Trophoblast cell (in vitro differentiated cells and primary cell): ENCODE measurements around the gene CEP295NL.
"Not testable (repeated sequence)": the region's sequence is repeated elsewhere in the genome, so short reads cannot be mapped to it uniquely, and the experiment has no call there.

Experiments used
- DNase-seq, 2 donors: peaks; one replicate each; pipeline ENCODE4 v3.0.0-alpha.2; 2016
- H2AFZ ChIP-seq: 2 replicates; pipeline ENCODE4 v1.6.1; 2013; ENCODE audit warnings: low read length, moderate library complexity, mild to moderate bottlenecking; ENCODE audit not compliant: insufficient read depth, poor library complexity
- H2AK5ac ChIP-seq: 2 replicates; pipeline ENCODE4 v1.6.1; 2013; ENCODE audit warnings: mild to moderate bottlenecking, low read length
- H2BK120ac ChIP-seq: 2 replicates; pipeline ENCODE4 v1.6.1; 2013; ENCODE audit warnings: low read length, mild to moderate bottlenecking, moderate library complexity; ENCODE audit not compliant: insufficient read depth, poor library complexity
- H2BK12ac ChIP-seq: 2 replicates; pipeline ENCODE4 v1.6.1; 2013; ENCODE audit warnings: mild to moderate bottlenecking, low read length, moderate library complexity
- H2BK5ac ChIP-seq: 2 replicates; pipeline ENCODE4 v1.6.1; 2013; ENCODE audit warnings: low read length, low read depth, moderate library complexity, mild to moderate bottlenecking; ENCODE audit not compliant: poor library complexity
- H3K14ac ChIP-seq: 2 replicates; pipeline ENCODE4 v1.6.1; 2013; ENCODE audit warnings: mild to moderate bottlenecking, low read length
- H3K18ac ChIP-seq: 2 replicates; pipeline ENCODE4 v1.6.1; 2013; ENCODE audit warnings: mild to moderate bottlenecking, low read length
- H3K23ac ChIP-seq: 2 replicates; pipeline ENCODE4 v1.6.1; 2013; ENCODE audit warnings: low read length
- H3K27ac ChIP-seq: 2 replicates; pipeline ENCODE4 v1.5.1; 2013; ENCODE audit warnings: low read depth, mild to moderate bottlenecking, inconsistent platforms, low read length, moderate library complexity
- H3K27me3 ChIP-seq: 2 replicates; pipeline ENCODE4 v1.6.1; 2013; ENCODE audit warnings: inconsistent platforms, mild to moderate bottlenecking, low read length, moderate library complexity; ENCODE audit not compliant: insufficient read depth
- H3K36me3 ChIP-seq, 2 experiments: 1 replicate in 1 of 2; 2 replicates in 1 of 2; pipeline ENCODE4 v1.6.1; 2013; ENCODE audit warnings: low read length in 2 of 2, mild to moderate bottlenecking in 2 of 2, moderate library complexity in 1 of 2; ENCODE audit not compliant: insufficient read depth in 2 of 2, control insufficient read depth in 1 of 2
- H3K4ac ChIP-seq: 2 replicates; pipeline ENCODE4 v1.6.1; 2013; ENCODE audit warnings: low read depth, mild to moderate bottlenecking, low read length, moderate library complexity
- H3K4me1 ChIP-seq, 2 experiments: 1 replicate in 1 of 2; 2 replicates in 1 of 2; pipeline ENCODE4 v1.6.1; 2013; ENCODE audit warnings: low read length in 2 of 2, mild to moderate bottlenecking in 2 of 2, moderate library complexity in 1 of 2; ENCODE audit not compliant: insufficient read depth in 2 of 2, control insufficient read depth in 1 of 2
- H3K4me2 ChIP-seq: 2 replicates; pipeline ENCODE4 v1.6.1; 2013; ENCODE audit warnings: inconsistent platforms, mild to moderate bottlenecking, low read length, moderate library complexity
- H3K4me3 ChIP-seq: 2 replicates; pipeline ENCODE4 v1.5.1; 2013; ENCODE audit warnings: mild to moderate bottlenecking, low read depth, low read length, inconsistent platforms
- H3K79me1 ChIP-seq: one replicate; pipeline ENCODE4 v1.6.1; 2013; ENCODE audit warnings: low read length
- H3K79me2 ChIP-seq: 2 replicates; pipeline ENCODE4 v1.6.1; 2013; ENCODE audit warnings: low read length, mild to moderate bottlenecking; ENCODE audit not compliant: control insufficient read depth, insufficient read depth, poor library complexity
- H3K9ac ChIP-seq: 2 replicates; pipeline ENCODE4 v1.6.1; 2013; ENCODE audit warnings: mild to moderate bottlenecking, low read length
- H3K9me3 ChIP-seq: 2 replicates; pipeline ENCODE4 v1.6.1; 2013; ENCODE audit warnings: low read depth, mild to moderate bottlenecking, control low read depth, inconsistent platforms, low read length; ENCODE audit not compliant: insufficient read depth
- H4K12ac ChIP-seq: 2 replicates; pipeline ENCODE4 v1.6.1; 2013; ENCODE audit warnings: low read depth, mild to moderate bottlenecking, low read length, moderate library complexity
- H4K8ac ChIP-seq: 2 replicates; pipeline ENCODE4 v1.6.1; 2013; ENCODE audit warnings: low read depth, mild to moderate bottlenecking, low read length, moderate library complexity
- H4K91ac ChIP-seq: one replicate; pipeline ENCODE4 v1.6.1; 2013; ENCODE audit warnings: low read depth, mild to moderate bottlenecking, low read length, moderate library complexity
- WGBS: extraction: QIAGEN DNeasy Blood & Tissue Kit; methylation state at CpG from one replicate; pipeline ENCODE4 v1.1.7; 2013; ENCODE audit warnings: missing lambda C conversion rate; ENCODE audit not compliant: insufficient read length, insufficient coverage; ENCODE audit errors: extremely low coverage; 5-methylcytosine and 5-hydroxymethylcytosine counted together

CEP295NL gene

GRCh38 chr17:78872486-78872885 is 30.5 kb downstream of the CEP295NL start:
- Histone ChIP-seq H2AK5ac (no peak overlapping the region), H3K36me3 (peaks cover 14 to 23% of the 10 kb centered on the region in 2 experiments), H3K4me1 (peaks cover 8 to 11% of the 10 kb centered on the region in 2 experiments), H3K4ac (no peak overlapping the region), H3K79me1 (peaks cover 4% of the 10 kb centered on the region), H3K4me2 (no peak overlapping the region), H3K23ac (no peak overlapping the region), H2BK120ac (no peak overlapping the region), H2AFZ (no peak overlapping the region), H3K9ac (no peak overlapping the region), H2BK12ac (no peak overlapping the region), H4K8ac (no peak overlapping the region), H2BK5ac (no peak overlapping the region), H4K91ac (no peak overlapping the region), H4K12ac (no peak overlapping the region), H3K9me3 (peaks cover 1% of the 10 kb centered on the region), H3K14ac (no peak overlapping the region), H3K27ac (no peak overlapping the region), H3K27me3 (no peaks in the 10 kb centered on the region), H3K18ac (no peak overlapping the region), H3K79me2 (no peaks in the 10 kb centered on the region), H3K4me3 (no peak overlapping the region)
- no CpG with 5 or more reads among the region's 6 CpGs for WGBS
- DNase-seq: no peak

GRCh38 chr17:78870621-78871020 is 32.4 kb downstream of the CEP295NL start:
- WGBS: no CpG with 5 or more reads among the region's 15 CpGs
- Histone ChIP-seq H2BK5ac (no peak overlapping the region), H3K79me2 (no peaks in the 10 kb centered on the region)

GRCh38 chr17:78868391-78868790 is 34.6 kb downstream of the CEP295NL start:
- Histone ChIP-seq H2BK5ac (no peak overlapping the region), H3K79me2 (no peaks in the 10 kb centered on the region), H4K8ac (no peak overlapping the region), H2AFZ (no peak overlapping the region), H3K4me3 (no peak overlapping the region), H4K91ac (no peak overlapping the region), H3K27ac (no peak overlapping the region), H2BK120ac (no peak overlapping the region), H2BK12ac (no peak overlapping the region), H3K4me1 (no peaks in the 10 kb centered on the region), H3K4me2 (no peak overlapping the region), H2AK5ac (no peak overlapping the region), H3K23ac (no peak overlapping the region), H3K36me3 (peaks cover 9 to 22% of the 10 kb centered on the region in 2 experiments), H4K12ac (no peak overlapping the region), H3K9me3 (no peaks in the 10 kb centered on the region), H3K18ac (no peak overlapping the region), H3K27me3 (no peaks in the 10 kb centered on the region), H3K79me1 (no peaks in the 10 kb centered on the region), H3K9ac (no peak overlapping the region), H3K4ac (no peak overlapping the region), H3K14ac (no peak overlapping the region)
- no CpG with 5 or more reads among the region's 7 CpGs for WGBS
- DNase-seq: no peak

More at GRCh38 chr17:78870621-78871020, 32.4 kb downstream of the CEP295NL start:
- Histone ChIP-seq H3K4me3 (no peak overlapping the region), H2AFZ (no peak overlapping the region), H3K36me3 (peaks cover 14 to 23% of the 10 kb centered on the region in 2 experiments), H2BK120ac (no peak overlapping the region), H4K8ac (no peak overlapping the region), H3K79me1 (peaks cover under 1% of the 10 kb centered on the region), H3K4ac (no peak overlapping the region), H3K27me3 (no peaks in the 10 kb centered on the region), H3K14ac (no peak overlapping the region), H2AK5ac (no peak overlapping the region), H4K91ac (no peak overlapping the region), H3K9me3 (peaks cover 1% of the 10 kb centered on the region), H2BK12ac (no peak overlapping the region), H3K23ac (no peak overlapping the region), H3K18ac (no peak overlapping the region), H3K9ac (no peak overlapping the region), H3K4me1 (peaks cover under 1 to 4% of the 10 kb centered on the region in 2 experiments), H3K4me2 (no peak overlapping the region), H4K12ac (no peak overlapping the region), H3K27ac (no peak overlapping the region)
- no peak for DNase-seq

- not testable (repeated sequence) for H4K8ac ChIP-seq, H3K9ac ChIP-seq, H3K79me2 ChIP-seq, H2AK5ac ChIP-seq, H2BK5ac ChIP-seq, H3K4me3 ChIP-seq, H3K9me3 ChIP-seq, H4K12ac ChIP-seq, H3K27me3 ChIP-seq, H3K27ac ChIP-seq, H3K14ac ChIP-seq, H2BK12ac ChIP-seq, DNase-seq, H3K23ac ChIP-seq, H3K4me1 ChIP-seq, H3K18ac ChIP-seq, H3K4ac ChIP-seq, H4K91ac ChIP-seq, H3K79me1 ChIP-seq, H3K4me2 ChIP-seq, H2AFZ ChIP-seq, H2BK120ac ChIP-seq
- peaks cover 8 to 21% of the 10 kb centered on the region in 2 experiments for H3K36me3 ChIP-seq
- WGBS: no CpG with 5 or more reads among the region's 3 CpGs
These were observed 36.0 kb downstream of the CEP295NL start for GRCh38 chr17:78867046-78867445.
